Renal pelvis (tissue), 4 donors: Measurements from ENCODE around the gene AKAP1. TPM values are rescaled to one million over a fixed set of nuclear protein-coding genes. Genes with fewer than 3 reads are reported as not detected.
"Not testable (repeated sequence)": the region's sequence is repeated elsewhere in the genome, so short reads cannot be mapped to it uniquely, and the experiment has no call there.

Source experiments
- DNase-seq: peaks from one replicate; pipeline ENCODE4 v3.0.0-alpha.2; 2013
- polyA plus RNA-seq, 3 donors: library from polyadenylated mRNA; unstranded; fragments of 120-200 nt; gene quantifications; one replicate each; pipeline ENCODE4 v1.2.1, GENCODE V29; 2013; ENCODE audit not compliant: insufficient read length in 3 of 3

The AKAP1 gene
- polyA plus RNA-seq, 3 donors: 36.0 to 40.5 (median 39.5) TPM

GRCh38 chr17:57102660-57103059 is 17.6 kb downstream of the AKAP1 start:
- DNase-seq: not testable (repeated sequence)

- DNase-seq: no peak
Measured at GRCh38 chr17:57104461-57105175, 19.6 kb downstream of the AKAP1 start.

GRCh38 chr17:57105591-57105990 is 20.5 kb downstream of the AKAP1 start:
- DNase-seq: no peak

- no peak for DNase-seq
Measured at GRCh38 chr17:57106107-57106835, 21.2 kb downstream of the AKAP1 start.

GRCh38 chr17:57106836-57107497 is 21.9 kb downstream of the AKAP1 start:
- DNase-seq: no peak

GRCh38 chr17:57107498-57108101 is 22.6 kb downstream of the AKAP1 start:
- no peak for DNase-seq

- DNase-seq: no peak
Measured at GRCh38 chr17:57108671-57109392, 23.8 kb downstream of the AKAP1 start.

- DNase-seq: no peak
Measured at GRCh38 chr17:57109393-57110151, 24.5 kb downstream of the AKAP1 start.

- no peak for DNase-seq
Measured at GRCh38 chr17:57110152-57110542, 25.1 kb downstream of the AKAP1 start.

- DNase-seq: no peak
Measured at GRCh38 chr17:57110579-57111325, 25.7 kb downstream of the AKAP1 start.

- DNase-seq: no peak
Measured at GRCh38 chr17:57111386-57111785, 26.3 kb downstream of the AKAP1 start.

GRCh38 chr17:57113011-57113410 is 28.0 kb downstream of the AKAP1 start:
- DNase-seq: no peak

- no peak for DNase-seq
Measured at GRCh38 chr17:57113656-57114055, 28.6 kb downstream of the AKAP1 start.

- DNase-seq: no peak
Measured at GRCh38 chr17:57114085-57114673, 29.1 kb downstream of the AKAP1 start.

- no peak for DNase-seq
Measured at GRCh38 chr17:57115377-57115776, 30.3 kb downstream of the AKAP1 start.

GRCh38 chr17:57115916-57116315 is 30.9 kb downstream of the AKAP1 start:
- no peak for DNase-seq

- no peak for DNase-seq
Measured at GRCh38 chr17:57117798-57118197, 32.8 kb downstream of the AKAP1 start.

GRCh38 chr17:57120814-57121213 is 35.8 kb downstream of the AKAP1 start:
- DNase-seq: no peak

- no peak for DNase-seq
Measured at GRCh38 chr17:57121308-57122042, 36.4 kb downstream of the AKAP1 start.
